ENCODE results near the gene LRIT1. TPM values are rescaled to one million over a fixed set of nuclear protein-coding genes. Genes with fewer than 3 reads are reported as not detected.

The LRIT1 gene, protein sequence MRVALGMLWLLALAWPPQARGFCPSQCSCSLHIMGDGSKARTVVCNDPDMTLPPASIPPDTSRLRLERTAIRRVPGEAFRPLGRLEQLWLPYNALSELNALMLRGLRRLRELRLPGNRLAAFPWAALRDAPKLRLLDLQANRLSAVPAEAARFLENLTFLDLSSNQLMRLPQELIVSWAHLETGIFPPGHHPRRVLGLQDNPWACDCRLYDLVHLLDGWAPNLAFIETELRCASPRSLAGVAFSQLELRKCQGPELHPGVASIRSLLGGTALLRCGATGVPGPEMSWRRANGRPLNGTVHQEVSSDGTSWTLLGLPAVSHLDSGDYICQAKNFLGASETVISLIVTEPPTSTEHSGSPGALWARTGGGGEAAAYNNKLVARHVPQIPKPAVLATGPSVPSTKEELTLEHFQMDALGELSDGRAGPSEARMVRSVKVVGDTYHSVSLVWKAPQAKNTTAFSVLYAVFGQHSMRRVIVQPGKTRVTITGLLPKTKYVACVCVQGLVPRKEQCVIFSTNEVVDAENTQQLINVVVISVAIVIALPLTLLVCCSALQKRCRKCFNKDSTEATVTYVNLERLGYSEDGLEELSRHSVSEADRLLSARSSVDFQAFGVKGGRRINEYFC
- not detected in 2 replicates for total RNA-seq

GRCh38 chr10:84241185-84241790 lies at the start of gene LRIT1:
Gene LRIT1 (minus strand): TSS chr10:84241546. CDS start chr10:84241439, 107 bp downstream.

GRCh38 chr10:84244651-84245270 lies 3.4 kb upstream of the LRIT1 start, which contains the start of gene RGR:
Gene RGR (plus strand): TSS chr10:84245053. CDS start chr10:84245091, 38 bp downstream.

GRCh38 chr10:84225427-84226173 lies 15.7 kb downstream of the LRIT1 start, which contains the start of gene LRIT2:
Gene LRIT2 (minus strand): TSS chr10:84225544. CDS start chr10:84225520, 24 bp downstream.

DNA sequence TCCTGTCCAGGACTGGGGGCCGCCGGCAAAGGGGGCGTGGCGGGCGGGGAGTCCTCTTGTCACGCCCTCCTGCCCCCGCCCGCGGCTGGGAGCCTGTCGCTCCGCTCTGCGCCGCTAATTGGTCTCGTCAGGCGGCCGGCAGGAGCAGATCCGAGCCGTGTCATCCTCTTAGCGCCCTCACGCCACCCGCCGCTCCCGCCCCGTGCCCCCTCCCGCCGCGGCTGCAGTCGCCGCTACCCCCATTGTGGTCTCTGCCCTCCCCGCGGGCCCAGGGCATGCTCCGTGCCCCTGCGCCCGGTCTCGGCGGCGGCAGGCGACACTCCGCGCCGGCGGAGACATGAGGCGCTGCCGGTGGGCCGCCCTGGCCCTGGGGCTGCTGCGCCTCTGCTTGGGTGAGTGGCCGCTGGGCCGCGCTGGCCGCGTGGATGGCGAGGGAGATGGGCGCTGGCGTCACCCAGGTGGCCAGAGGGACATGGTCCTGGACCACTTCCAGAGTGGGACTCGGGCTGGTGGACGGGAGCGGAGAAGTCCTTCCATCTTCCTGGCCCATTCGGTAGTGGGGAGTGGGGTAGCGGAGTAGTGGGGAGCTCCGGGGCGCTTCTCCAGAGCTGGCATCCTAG lies 46.8 kb downstream of the LRIT1 start, which contains the start of gene CDHR1:
Gene CDHR1 (plus strand): TSS at position 114 of the 620 bp plus-strand sequence. CDS start 224 bp downstream, at position 338.

Other genes with a start within 250 kb of the LRIT1 start
- 202 and 218 TPM in 2 replicates for gene GHITM, start 102.0 kb downstream of the LRIT1 start, total RNA-seq
- gene GPR15LG, start 67.7 kb downstream of the LRIT1 start, total RNA-seq, result not detected in 2 replicates
- under 0.01 TPM in 2 replicates for gene CDHR1, start 47.0 kb downstream of the LRIT1 start, total RNA-seq
- not detected in 2 replicates for gene LRIT2, start 16.0 kb downstream of the LRIT1 start, total RNA-seq
- not detected in 2 replicates for gene RGR, start 3.5 kb upstream of the LRIT1 start, total RNA-seq
- 15.4 and 20.2 TPM in 2 replicates for gene CCSER2, start 87.0 kb upstream of the LRIT1 start, total RNA-seq